H1 (cell line): ENCODE data around the gene PDK2. TPM values are rescaled to one million over a fixed set of nuclear protein-coding genes. Genes with fewer than 3 reads are reported as not detected.

Experiments
- CTCF ChIP-seq, 3 experiments: IDR thresholded peaks; 1 replicate in 2 of 3; 2 replicates in 1 of 3; pipeline versions ENCODE4 v1.5.1 to v1.6.1; 2011; ENCODE audit warnings: low read length in 3 of 3, mild to moderate bottlenecking in 3 of 3, inconsistent platforms in 2 of 3, low read depth in 1 of 3, moderate library complexity in 1 of 3; ENCODE audit not compliant: insufficient read depth in 1 of 3; ENCODE audit errors: control extremely low read depth in 1 of 3
- JUN ChIP-seq: IDR thresholded peaks from 2 replicates; pipeline ENCODE4 v1.6.1; 2011; ENCODE audit warnings: low read depth, mild to moderate bottlenecking, improper control_type of control experiment, low read length
- KDM5A ChIP-seq: fragments of 200-600 bp; IDR thresholded peaks from 2 replicates; pipeline ENCODE4 v1.7.1; 2012; ENCODE audit warnings: mild to moderate bottlenecking, low read length, inconsistent platforms, mixed read lengths
- POLR2A ChIP-seq, 2 experiments: IDR thresholded peaks; 1 replicate in 1 of 2; 2 replicates in 1 of 2; pipeline ENCODE4 v1.6.1; 2011; ENCODE audit warnings: low read depth in 2 of 2, low read length in 2 of 2, mild to moderate bottlenecking in 2 of 2; ENCODE audit errors: control extremely low read depth in 1 of 2
- TCF12 ChIP-seq: IDR thresholded peaks from 2 replicates; pipeline ENCODE4 v1.6.1; 2011; ENCODE audit warnings: low read depth, mild to moderate bottlenecking, low read length
- polyA plus RNA-seq, 7 experiments: library from polyadenylated mRNA; depleted of rRNA in 3 of 7; stranded (reverse) in 5 of 7; unstranded in 2 of 7; fragments of >200 nt in 5 of 7; fragments of 200-250 nt in 2 of 7; gene quantifications; 1 replicate in 5 of 7; 2 replicates in 1 of 7; 4 replicates in 1 of 7; pipeline versions ENCODE4 v1.2.1 to v1.2.3, GENCODE V29; 2011 to 2013; ENCODE audit warnings: missing spikeins in 2 of 7, mixed read lengths in 2 of 7
- total RNA-seq: library from RNA; stranded (reverse); fragmentation: NEBNext Ultra II Directional; extraction: Animal tissue kit (Norgen Biotek cat#: 25700); gene quantifications from 2 replicates; pipeline ENCODE4 v1.2.1, GENCODE V29; 2021

Gene PDK2
- total and polyA plus RNA-seq, 2 of the 8 experiments (the other 6 are each of a cell fraction or from before 2014, with no cell fraction given): 18.3 to 121 TPM

GRCh38 chr17:50078430-50078829 is 16.7 kb upstream of the PDK2 start (continued):
- TF ChIP-seq KDM5A (no peak), POLR2A (IDR thresholded peaks at IDR 0.05; ENCODE audit: control extremely low read depth in 1 of 2, low read depth in 2 of 2, low read length in 2 of 2) (no peak), CTCF (IDR thresholded peaks at IDR 0.05; ENCODE audit: control extremely low read depth in 1 of 3, insufficient read depth in 1 of 3, low read depth in 1 of 3, low read length in 3 of 3) (no peak), JUN (no peak), TCF12 (no peak)
- TF ChIP-seq, all 59 proteins: peak for 0
